ENCODE data around the gene KIF16B. TPM values are rescaled to one million over a fixed set of nuclear protein-coding genes. Genes with fewer than 3 reads are reported as not detected.

Gene KIF16B
- total and polyA plus RNA-seq, 2 of the 13 experiments (the other 11 are each of a cell fraction or from before 2014, with no cell fraction given), result 6.9 to 18.0 TPM

- Histone ChIP-seq H3K4me2 (ENCODE audit: low read depth, low read length) (no peak overlapping the region), H4K20me1 (ENCODE audit: insufficient read depth, low read length) (no peaks in the 10 kb centered on the region), H3K9me3 (ENCODE audit: low read length) (no peaks in the 10 kb centered on the region), H3K27me3 (ENCODE audit: control insufficient read depth in 1 of 2, insufficient read depth in 2 of 2, low read length in 2 of 2) (no peaks in the 10 kb centered on the region), H3K4me1 (ENCODE audit: insufficient read depth, low read length) (peaks cover 20% of the 10 kb centered on the region), H3K9ac (ENCODE audit: insufficient read depth, low read depth, low read length) (no peak overlapping the region), H2AFZ (ENCODE audit: low read length) (no peak overlapping the region), H3K79me2 (ENCODE audit: insufficient read depth, low read length) (no peaks in the 10 kb centered on the region), H3K36me3 (replicated peaks in 1 of 2; ENCODE audit: control insufficient read depth in 1 of 2, insufficient read depth in 2 of 2, low read length in 2 of 2) (no peaks in the 10 kb centered on the region), H3K27ac (ENCODE audit: extremely low read length, insufficient read depth, low read length) (no peak overlapping the region), H3K4me3 (replicated peaks in 1 of 3; ENCODE audit: insufficient read depth in 1 of 3, low read depth in 2 of 3, low read length in 3 of 3) (no peak overlapping the region)
- no TSS peak for BruUV-seq (replicated peaks)
- POLR2A ChIA-PET, result no interaction called here
- peak; percentile 62 for ATAC-seq
- FAIRE-seq, result no peak
- in situ Hi-C loops (cut with HindIII; ENCODE audit: extremely low pct_ligation_motif_present, low pct_unique_long_range_greater_than_20kb) (no loop called here), intact Hi-C loops (cut with micrococcal nuclease; ENCODE audit: unreplicated experiment) (no loop called here)
- CTCF ChIA-PET (ENCODE audit: low intra/inter-chr PET ratio, low total read pairs), result no interaction called here
- WGBS (ENCODE audit: low lambda C conversion rate), result 87% methylated on average over 13 of the region's 15 CpGs
- peak; percentile 26 for DNase-seq (ENCODE audit: low spot score)
- TF ChIP-seq ZNF646 (CRISPR knock-in tag; IDR thresholded peaks at IDR 0.05) (no peak), HMGXB4 (CRISPR knock-in tag; IDR thresholded peaks at IDR 0.05; ENCODE audit: borderline replicate concordance in 1 of 2, low read depth in 1 of 2) (no peak), ZBTB33 (CRISPR knock-in tag; IDR thresholded peaks at IDR 0.05) (peak; percentile 55; the same call in 1 of the 2 replicates), ZNF281 (CRISPR knock-in tag; IDR thresholded peaks at IDR 0.05; ENCODE audit: borderline replicate concordance) (no peak), AGO1 (IDR thresholded peaks at IDR 0.05; ENCODE audit: low read depth, low read length, poor library complexity, severe bottlenecking) (no peak), ZNF850 (CRISPR knock-in tag; conservative IDR thresholded peaks at IDR 0.05) (no peak)
Measured at GRCh38 chr20:16530201-16530681, 43.0 kb downstream of the KIF16B start.
